H1 (cell line): ENCODE results near the gene EEF2K. TPM values are rescaled to one million over a fixed set of nuclear protein-coding genes. Genes with fewer than 3 reads are reported as not detected.

Experiments
- CTCF ChIA-PET: fragments of 300-600 bp; sonication (Branson Sonifier 250); formaldehyde crosslinking; loops from one replicate; lab custom pipeline; 2021; ENCODE audit not compliant: partially characterized antibody; lab: Charles Lee
- POLR2A ChIA-PET: fragments of 300-600 bp; sonication (Branson Sonifier 250); formaldehyde crosslinking; loops from one replicate; lab custom pipeline; 2021; ENCODE audit warnings: inconsistent platforms; ENCODE audit not compliant: partially characterized antibody; lab: Charles Lee
- DNase-seq, 2 experiments: peaks; one replicate each; pipeline versions ENCODE4 v3.0.0 to v3.0.0-alpha.2; 2010 to 2022; ENCODE audit warnings: low spot score in 2 of 2, low read depth in 1 of 2, mixed read lengths in 1 of 2
- FAIRE-seq: peaks from 2 replicates; lab custom pipeline; 2011; peaks lifted over from hg19 to GRCh38; lab: Jason Lieb, UNC
- H2AFZ ChIP-seq: 2 replicates; pipeline ENCODE4 v1.8.1; 2012; ENCODE audit warnings: low read length, inconsistent platforms
- H2AK5ac ChIP-seq: 2 replicates; pipeline ENCODE4 v1.6.1; 2013; ENCODE audit warnings: low read depth, low read length
- H2BK120ac ChIP-seq: replicated peaks from 2 replicates; pipeline ENCODE3; 2013; ENCODE audit warnings: low read depth, low read length, inconsistent platforms
- H2BK12ac ChIP-seq: 2 replicates; pipeline ENCODE4 v1.6.1; 2013; ENCODE audit warnings: low read depth, low read length
- H2BK15ac ChIP-seq: 2 replicates; pipeline ENCODE4 v1.6.1; 2013; ENCODE audit warnings: low read length
- H2BK20ac ChIP-seq: 2 replicates; pipeline ENCODE4 v1.6.1; 2013; ENCODE audit warnings: low read length
- H2BK5ac ChIP-seq: 2 replicates; pipeline ENCODE4 v1.6.1; 2013; ENCODE audit warnings: low read depth, low read length
- H3K14ac ChIP-seq: 2 replicates; pipeline ENCODE4 v1.6.1; 2013; ENCODE audit warnings: inconsistent platforms; ENCODE audit not compliant: insufficient read length
- H3K18ac ChIP-seq: 2 replicates; pipeline ENCODE4 v1.6.1; 2013; ENCODE audit warnings: low read length; ENCODE audit errors: extremely low read depth
- H3K23ac ChIP-seq: 2 replicates; pipeline ENCODE4 v1.6.1; 2013; ENCODE audit warnings: inconsistent platforms; ENCODE audit not compliant: insufficient read length
- H3K23me2 ChIP-seq: 2 replicates; pipeline ENCODE4 v1.6.1; 2013; ENCODE audit warnings: low read depth, low read length
- H3K27ac ChIP-seq: 2 replicates; pipeline ENCODE4 v1.6.1; 2011; ENCODE audit warnings: low read depth, low read length, inconsistent platforms
- H3K27me3 ChIP-seq, 4 experiments: replicated peaks in 1 of 4; 1 replicate in 1 of 4; 2 replicates in 3 of 4; pipeline versions ENCODE4 v1.6.1 to v1.8.1; 2011 to 2013; ENCODE audit warnings: low read length in 3 of 4, mild to moderate bottlenecking in 3 of 4, inconsistent platforms in 2 of 4, mixed read lengths in 2 of 4, moderate library complexity in 1 of 4; ENCODE audit not compliant: control insufficient read depth in 3 of 4, insufficient read depth in 3 of 4; ENCODE audit errors: extremely low read depth in 1 of 4
- H3K36me3 ChIP-seq, 4 experiments: 2 replicates each; pipeline versions ENCODE4 v1.6.1 to v1.8.1; 2011 to 2013; ENCODE audit warnings: mild to moderate bottlenecking in 4 of 4, low read length in 3 of 4, moderate library complexity in 2 of 4, control low read depth in 1 of 4, inconsistent platforms in 1 of 4; ENCODE audit not compliant: insufficient read depth in 4 of 4, control insufficient read depth in 2 of 4
- H3K4ac ChIP-seq: replicated peaks from 2 replicates; pipeline ENCODE3; 2013; ENCODE audit warnings: low read length, low read depth, mixed read lengths, inconsistent platforms; ENCODE audit not compliant: insufficient read length
- H3K4me1 ChIP-seq, 4 experiments: replicated peaks in 1 of 4; 1 replicate in 1 of 4; 2 replicates in 3 of 4; pipeline versions ENCODE4 v1.6.1 to v1.8.1; 2011 to 2013; ENCODE audit warnings: low read length in 3 of 4, inconsistent platforms in 2 of 4, mixed read lengths in 1 of 4; ENCODE audit not compliant: insufficient read depth in 4 of 4, control insufficient read depth in 3 of 4
- H3K4me2 ChIP-seq, 2 experiments: 2 replicates each; pipeline versions ENCODE4 v1.6.1 to v1.8.1; 2011 to 2013; ENCODE audit warnings: low read depth in 2 of 2, low read length in 2 of 2, control low read depth in 1 of 2, inconsistent platforms in 1 of 2, mild to moderate bottlenecking in 1 of 2; ENCODE audit not compliant: insufficient read depth in 1 of 2
- H3K4me3 ChIP-seq, 4 experiments: fragments of 200-600, 300-600 bp in 1 of 4; sonication (generic), shearing (Covaris generic), sonication (Bioruptor Twin) in 1 of 4; 2 replicates each; pipeline versions ENCODE4 v1.5.1 to v1.8.1; 2011 to 2016; ENCODE audit warnings: low read length in 4 of 4, low read depth in 3 of 4, control low read depth in 2 of 4, inconsistent platforms in 2 of 4, mild to moderate bottlenecking in 2 of 4, mixed read lengths in 1 of 4, moderate library complexity in 1 of 4; ENCODE audit not compliant: insufficient read depth in 2 of 4; ENCODE audit errors: extremely low read depth in 1 of 4
- H3K56ac ChIP-seq: replicated peaks from 2 replicates; pipeline ENCODE3; 2013; ENCODE audit warnings: low read depth, mild to moderate bottlenecking, mixed read lengths, low read length, inconsistent platforms; ENCODE audit not compliant: insufficient read length
- H3K79me1 ChIP-seq: 2 replicates; pipeline ENCODE4 v1.6.1; 2013; ENCODE audit warnings: low read depth, low read length, control low read depth
- H3K79me2 ChIP-seq, 2 experiments: 2 replicates each; pipeline versions ENCODE4 v1.6.1 to v1.8.1; 2012 to 2013; ENCODE audit warnings: low read length in 2 of 2, mild to moderate bottlenecking in 2 of 2, inconsistent platforms in 1 of 2; ENCODE audit not compliant: insufficient read depth in 2 of 2, control insufficient read depth in 1 of 2
- H3K9ac ChIP-seq, 4 experiments: replicated peaks in 1 of 4; 1 replicate in 1 of 4; 2 replicates in 3 of 4; pipeline versions ENCODE4 v1.6.1 to v1.8.1; 2011 to 2013; ENCODE audit warnings: low read depth in 3 of 4, low read length in 3 of 4, control low read depth in 2 of 4, mild to moderate bottlenecking in 2 of 4, moderate library complexity in 2 of 4, inconsistent platforms in 1 of 4; ENCODE audit errors: extremely low read depth in 1 of 4
- H3K9me3 ChIP-seq, 2 experiments: 2 replicates each; pipeline versions ENCODE4 v1.6.1 to v1.8.1; 2012 to 2013; ENCODE audit warnings: mild to moderate bottlenecking in 2 of 2, moderate library complexity in 2 of 2, control low read depth in 1 of 2, inconsistent platforms in 1 of 2, low read depth in 1 of 2, low read length in 1 of 2, mixed read lengths in 1 of 2; ENCODE audit not compliant: insufficient read depth in 2 of 2
- H4K20me1 ChIP-seq, 2 experiments: replicated peaks in 1 of 2; 2 replicates each; pipeline versions ENCODE3 to v1.8.1; 2011 to 2013; ENCODE audit warnings: inconsistent platforms in 2 of 2, low read length in 2 of 2, mild to moderate bottlenecking in 1 of 2; ENCODE audit not compliant: insufficient read depth in 2 of 2, control insufficient read depth in 1 of 2
- H4K5ac ChIP-seq: 2 replicates; pipeline ENCODE4 v1.6.1; 2013; ENCODE audit warnings: low read length, low read depth, mixed read lengths, inconsistent platforms; ENCODE audit not compliant: insufficient read length
- H4K8ac ChIP-seq: 2 replicates; pipeline ENCODE4 v1.8.0; 2013; ENCODE audit warnings: mild to moderate bottlenecking, moderate library complexity, low read length, inconsistent platforms; ENCODE audit not compliant: insufficient read depth; ENCODE audit errors: extremely low read depth
- H4K91ac ChIP-seq: replicated peaks from 2 replicates; pipeline ENCODE3; 2013; ENCODE audit warnings: low read length, mixed read lengths, inconsistent platforms; ENCODE audit not compliant: insufficient read length
- MAFK ChIP-seq: IDR thresholded peaks from 2 replicates; pipeline ENCODE4 v1.6.1; 2012; ENCODE audit warnings: low read depth, mild to moderate bottlenecking, improper control_type of control experiment, low read length
- WGBS, 2 experiments: shearing (Covaris generic) in 1 of 2; methylation state at CpG; one replicate each; pipeline versions ENCODE4 v1.1.6 to v1.1.7; 2013 to 2015; ENCODE audit warnings: low lambda C conversion rate in 2 of 2, mixed read lengths in 2 of 2, inconsistent platforms in 1 of 2, low coverage in 1 of 2, missing lambda C conversion rate in 1 of 2; ENCODE audit not compliant: insufficient replicate concordance in 2 of 2, insufficient coverage in 1 of 2, insufficient read length in 1 of 2; ENCODE audit errors: extremely low coverage in 1 of 2, missing lambda C conversion rate in 1 of 2; 5-methylcytosine and 5-hydroxymethylcytosine counted together
- polyA plus RNA-seq, 7 experiments: library from polyadenylated mRNA; depleted of rRNA in 3 of 7; stranded (reverse) in 5 of 7; unstranded in 2 of 7; fragments of >200 nt in 5 of 7; fragments of 200-250 nt in 2 of 7; gene quantifications; 1 replicate in 5 of 7; 2 replicates in 1 of 7; 4 replicates in 1 of 7; pipeline versions ENCODE4 v1.2.1 to v1.2.3, GENCODE V29; 2011 to 2013; ENCODE audit warnings: missing spikeins in 2 of 7, mixed read lengths in 2 of 7
- total RNA-seq: library from RNA; stranded (reverse); fragmentation: NEBNext Ultra II Directional; extraction: Animal tissue kit (Norgen Biotek cat#: 25700); gene quantifications from 2 replicates; pipeline ENCODE4 v1.2.1, GENCODE V29; 2021

EEF2K gene
- total and polyA plus RNA-seq, 2 of the 8 experiments (the other 6 are each of a cell fraction or from before 2014, with no cell fraction given): 14.9 to 30.2 TPM

GRCh38 chr16:22326369-22326652, 120.2 kb downstream of the EEF2K start:
- Histone ChIP-seq H3K14ac (no peak overlapping the region), H3K4me1 (peaks cover 0 to 3% (median under 1%) of the 10 kb centered on the region in 4 experiments; a peak in 2 of 7 replicates), H3K56ac (no peak overlapping the region), H3K4me2 (no peak overlapping the region), H2BK120ac (no peak overlapping the region), H3K36me3 (peaks cover 7 to 58% (median 45%) of the 10 kb centered on the region in 4 experiments), H4K5ac (no peak overlapping the region), H2BK15ac (no peak overlapping the region), H3K23me2 (no peaks in the 10 kb centered on the region), H2AFZ (no peak overlapping the region), H4K8ac (no peak overlapping the region), H4K20me1 (peaks cover 5 to 12% of the 10 kb centered on the region in 2 experiments), H3K27ac (no peak overlapping the region), H3K23ac (no peak overlapping the region), H3K18ac (no peak overlapping the region), H2BK12ac (no peak overlapping the region), H2BK20ac (no peak overlapping the region), H2BK5ac (no peak overlapping the region), H3K4me3 (no peak overlapping the region), H3K27me3 (no peaks in the 10 kb centered on the region), H3K9ac (no peak overlapping the region), H4K91ac (no peak overlapping the region), H3K79me2 (peaks cover 0 to 13% of the 10 kb centered on the region in 2 experiments; a peak in 1 of 4 replicates), H3K4ac (no peak overlapping the region), H3K9me3 (no peaks in the 10 kb centered on the region), H2AK5ac (no peak overlapping the region), H3K79me1 (peaks cover 7% of the 10 kb centered on the region; the same call in 1 of the 2 replicates)
- 90% methylated on average over 4 of the region's 4 CpGs; no CpG with 5 or more reads in 1 of the 2 experiments for WGBS, 2 experiments
- CTCF ChIA-PET: interaction anchor here (1.2 to 1.7 kb wide), 3 partner anchors 10 to 14 kb away, joined by 3 to 6 read pairs (median 4); no protein-coding TSS in a partner anchor
- no peak for FAIRE-seq
- POLR2A ChIA-PET: interaction anchor here (0.6 to 1.1 kb wide), 3 partner anchors 8 to 28 kb away, joined by 3 read pairs; no protein-coding TSS in a partner anchor
- no peak for DNase-seq
- TF ChIP-seq MAFK: no peak
